HL-60 (cell line): ENCODE results near the gene CRMP1.

Experiments used
- CTCF ChIP-seq: IDR thresholded peaks from one replicate; pipeline ENCODE4 v1.5.1; 2011; ENCODE audit warnings: low read length, control low read depth, inconsistent platforms; ENCODE audit not compliant: insufficient read depth
- REST ChIP-seq: IDR thresholded peaks from 2 replicates; pipeline ENCODE4 v1.6.1; 2012; ENCODE audit warnings: low read depth; ENCODE audit not compliant: insufficient replicate concordance

DNA sequence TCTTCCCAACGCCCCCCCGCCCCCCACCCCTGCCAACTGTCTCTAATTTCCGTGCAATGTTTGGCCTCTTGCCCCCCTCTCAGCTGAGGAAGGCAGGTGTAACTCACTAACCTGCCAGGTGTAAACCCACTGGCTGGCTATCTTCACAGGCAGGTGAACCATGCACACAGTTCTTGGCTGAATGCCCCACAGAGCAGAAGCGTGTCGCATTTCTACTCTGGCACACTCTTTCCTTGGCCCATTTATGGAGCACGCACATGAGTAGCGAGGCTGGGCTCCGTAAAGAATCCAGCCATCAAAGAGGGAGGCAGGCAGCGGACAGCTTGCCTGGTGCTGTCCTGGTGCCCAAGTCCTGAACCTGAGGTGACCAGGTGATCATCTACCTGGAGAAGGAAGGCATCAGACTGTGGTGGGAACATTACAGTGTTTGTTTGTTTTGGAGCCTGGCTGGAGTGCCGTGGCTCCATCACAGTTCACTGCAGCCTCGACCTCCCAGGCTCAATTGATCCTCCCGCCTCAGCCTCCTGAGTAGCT is 39.2 kb upstream of the CRMP1 start:
- TF ChIP-seq CTCF (no peak), REST (no peak)
